HEK293 (cell line): ENCODE data around the gene MATR3.

Experiments
- CTCF ChIA-PET: fragments of 350-600 bp; formaldehyde crosslinking; extraction: SDS; loops from one replicate; lab custom pipeline; 2021; ENCODE audit warnings: antibody characterized with exemption; lab: Yijun Ruan, JAX
- POLR2A ChIA-PET: fragments of 300-600 bp; formaldehyde crosslinking; extraction: SDS; loops from one replicate; lab custom pipeline; 2020; ENCODE audit warnings: antibody characterized with exemption, inconsistent platforms; lab: Yijun Ruan, JAX
- H3K27ac ChIP-seq: fragments of 200-500 bp; sonication (Bioruptor generic); 2 replicates; pipeline ENCODE4 v1.5.1; 2014; ENCODE audit warnings: low read depth, low read length, control low read depth, inconsistent platforms; ENCODE audit errors: extremely low read depth
- H3K36me3 ChIP-seq, 2 experiments: fragments of 200-500 bp in 1 of 2; sonication (Bioruptor generic) in 1 of 2; 1 replicate in 1 of 2; 2 replicates in 1 of 2; pipeline ENCODE4 v1.5.1; 2014 to 2017; ENCODE audit warnings: inconsistent platforms in 2 of 2, low read length in 2 of 2; ENCODE audit not compliant: control insufficient read depth in 2 of 2, insufficient read depth in 1 of 2
- H3K4me1 ChIP-seq: fragments of 200-500 bp; sonication (Bioruptor generic); 2 replicates; pipeline ENCODE4 v1.5.1; 2014; ENCODE audit warnings: mild to moderate bottlenecking, low read length, inconsistent platforms; ENCODE audit not compliant: control insufficient read depth, insufficient read depth
- H3K4me3 ChIP-seq: 2 replicates; pipeline ENCODE4 v1.5.1; 2011; ENCODE audit warnings: low read depth, mild to moderate bottlenecking, control low read depth, low read length, moderate library complexity
- H3K9me3 ChIP-seq: fragments of 200-500 bp; sonication (Bioruptor generic); 2 replicates; pipeline ENCODE4 v1.5.1; 2014; ENCODE audit warnings: low read depth, low read length, inconsistent platforms; ENCODE audit not compliant: control insufficient read depth, insufficient read depth
- GLI2 ChIP-seq: fragments of 450-650 bp; formaldehyde crosslinking; IDR thresholded peaks from 2 replicates; pipeline ENCODE4; 2017; ENCODE audit warnings: missing biosample characterization, missing genetic modification characterization, low read depth, borderline replicate concordance
- GLI4 ChIP-seq: fragments of 450-650 bp; formaldehyde crosslinking; IDR thresholded peaks from 2 replicates; pipeline ENCODE4 v1.5.1; 2016; ENCODE audit warnings: missing biosample characterization, missing genetic modification characterization
- GLIS2 ChIP-seq: fragments of 450-650 bp; formaldehyde crosslinking; IDR thresholded peaks from 2 replicates; pipeline ENCODE4 v1.5.1; 2016; ENCODE audit warnings: missing biosample characterization, missing genetic modification characterization
- PRDM1 ChIP-seq: fragments of 450-650 bp; formaldehyde crosslinking; IDR thresholded peaks from 2 replicates; pipeline ENCODE4; 2016; ENCODE audit warnings: missing biosample characterization, missing genetic modification characterization
- RBAK ChIP-seq: fragments of 450-650 bp; formaldehyde crosslinking; IDR thresholded peaks from 2 replicates; pipeline ENCODE4 v1.5.1; 2016; ENCODE audit warnings: missing biosample characterization, missing genetic modification characterization
- TCF7L2 ChIP-seq: IDR thresholded peaks from 2 replicates; pipeline ENCODE4 v1.6.1; 2011; ENCODE audit warnings: low read depth, mild to moderate bottlenecking, inconsistent platforms, low read length, moderate library complexity, borderline replicate concordance
- TRIM28 ChIP-seq: IDR thresholded peaks from 2 replicates; pipeline ENCODE4 v1.6.1; 2011; ENCODE audit warnings: low read length, control low read depth, borderline replicate concordance
- YY2 ChIP-seq: fragments of 450-650 bp; formaldehyde crosslinking; IDR thresholded peaks from 2 replicates; pipeline ENCODE4 v1.5.1; 2016; ENCODE audit warnings: missing biosample characterization, missing genetic modification characterization
- ZBTB21 ChIP-seq: fragments of 450-650 bp; formaldehyde crosslinking; IDR thresholded peaks from 2 replicates; pipeline ENCODE4 v1.5.1; 2017; ENCODE audit warnings: missing biosample characterization, missing genetic modification characterization
- ZBTB8A ChIP-seq: fragments of 450-650 bp; formaldehyde crosslinking; IDR thresholded peaks from 2 replicates; pipeline ENCODE4 v1.5.1; 2016; ENCODE audit warnings: missing biosample characterization, missing genetic modification characterization
- ZFP69B ChIP-seq: fragments of 450-650 bp; formaldehyde crosslinking; IDR thresholded peaks from 2 replicates; pipeline ENCODE4 v1.5.1; 2016; ENCODE audit warnings: missing biosample characterization, missing genetic modification characterization
- ZNF10 ChIP-seq: fragments of 450-650 bp; formaldehyde crosslinking; IDR thresholded peaks from 2 replicates; pipeline ENCODE4 v1.5.1; 2017; ENCODE audit warnings: missing biosample characterization, missing genetic modification characterization
- ZNF112 ChIP-seq: fragments of 450-650 bp; formaldehyde crosslinking; IDR thresholded peaks from 2 replicates; pipeline ENCODE4 v1.5.0; 2017; ENCODE audit warnings: missing biosample characterization, missing genetic modification characterization
- ZNF221 ChIP-seq: fragments of 450-650 bp; formaldehyde crosslinking; IDR thresholded peaks from 2 replicates; pipeline ENCODE4 v1.5.1; 2017; ENCODE audit warnings: missing biosample characterization, missing genetic modification characterization, borderline replicate concordance
- ZNF341 ChIP-seq: fragments of 450-650 bp; formaldehyde crosslinking; IDR thresholded peaks from 2 replicates; pipeline ENCODE4; 2016; ENCODE audit warnings: low read depth, missing biosample characterization, missing genetic modification characterization
- ZNF423 ChIP-seq: fragments of 450-650 bp; formaldehyde crosslinking; IDR thresholded peaks from 2 replicates; pipeline ENCODE4 v1.5.1; 2016; ENCODE audit warnings: missing biosample characterization, missing genetic modification characterization
- ZNF514 ChIP-seq: fragments of 450-650 bp; formaldehyde crosslinking; IDR thresholded peaks from 2 replicates; pipeline ENCODE4 v1.5.1; 2016; ENCODE audit warnings: missing biosample characterization, missing genetic modification characterization
- ZNF530 ChIP-seq: fragments of 450-650 bp; formaldehyde crosslinking; IDR thresholded peaks from 2 replicates; pipeline ENCODE4 v1.5.1; 2016; ENCODE audit warnings: low read depth, missing biosample characterization, missing genetic modification characterization
- ZNF548 ChIP-seq: fragments of 450-650 bp; formaldehyde crosslinking; IDR thresholded peaks from 2 replicates; pipeline ENCODE4 v1.5.1; 2016; ENCODE audit warnings: missing biosample characterization, missing genetic modification characterization
- ZNF561 ChIP-seq: fragments of 450-650 bp; IDR thresholded peaks from 2 replicates; pipeline ENCODE4 v1.5.1; 2018; ENCODE audit warnings: missing biosample characterization, missing genetic modification characterization, borderline replicate concordance
- ZNF600 ChIP-seq: fragments of 450-650 bp; formaldehyde crosslinking; IDR thresholded peaks from 2 replicates; pipeline ENCODE4 v1.5.1; 2016; ENCODE audit warnings: missing biosample characterization, missing genetic modification characterization
- ZNF76 ChIP-seq: fragments of 450-650 bp; formaldehyde crosslinking; IDR thresholded peaks from 2 replicates; pipeline ENCODE4; 2016; ENCODE audit warnings: low read depth, missing biosample characterization, missing genetic modification characterization, borderline replicate concordance
- TF ChIP-seq, protein P1 (sequence below): fragments of 450-650 bp; formaldehyde crosslinking; IDR thresholded peaks from 2 replicates; pipeline ENCODE4 v1.5.1; 2016; ENCODE audit warnings: missing biosample characterization, missing genetic modification characterization
- TF ChIP-seq, protein P2 (sequence below): fragments of 450-650 bp; formaldehyde crosslinking; IDR thresholded peaks from 2 replicates; pipeline ENCODE4 v1.5.1; 2016; ENCODE audit warnings: missing biosample characterization, missing genetic modification characterization
- TF ChIP-seq, protein P3 (sequence below): fragments of 450-650 bp; IDR thresholded peaks from 2 replicates; pipeline ENCODE4 v1.5.1; 2018; ENCODE audit warnings: missing biosample characterization, mild to moderate bottlenecking, missing genetic modification characterization
- TF ChIP-seq, protein P4 (sequence below): fragments of 450-650 bp; formaldehyde crosslinking; IDR thresholded peaks from 2 replicates; pipeline ENCODE4 v1.5.1; 2016; ENCODE audit warnings: missing biosample characterization, missing genetic modification characterization

The MATR3 gene

GRCh38 chr5:139361835-139362429, 68.4 kb downstream of the MATR3 start:
- no peaks in the 10 kb centered on the region for H3K9me3 ChIP-seq
- no peak overlapping the region for H3K4me3 ChIP-seq
- TF ChIP-seq, protein P1, sequence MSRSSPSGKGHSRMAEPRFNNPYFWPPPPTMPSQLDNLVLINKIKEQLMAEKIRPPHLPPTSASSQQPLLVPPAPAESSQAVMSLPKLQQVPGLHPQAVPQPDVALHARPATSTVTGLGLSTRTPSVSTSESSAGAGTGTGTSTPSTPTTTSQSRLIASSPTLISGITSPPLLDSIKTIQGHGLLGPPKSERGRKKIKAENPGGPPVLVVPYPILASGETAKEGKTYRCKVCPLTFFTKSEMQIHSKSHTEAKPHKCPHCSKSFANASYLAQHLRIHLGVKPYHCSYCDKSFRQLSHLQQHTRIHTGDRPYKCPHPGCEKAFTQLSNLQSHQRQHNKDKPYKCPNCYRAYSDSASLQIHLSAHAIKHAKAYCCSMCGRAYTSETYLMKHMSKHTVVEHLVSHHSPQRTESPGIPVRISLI: peak; percentile 33; the same call in 1 of the 2 replicates
- TF ChIP-seq RBAK (tag by site-specific recombination): no peak
- TF ChIP-seq ZNF112: no peak
- TF ChIP-seq ZBTB8A (tag by site-specific recombination): no peak
- TF ChIP-seq ZNF341 (tag by site-specific recombination): no peak
- TF ChIP-seq GLI4 (tag by site-specific recombination): no peak
- TF ChIP-seq GLIS2 (tag by site-specific recombination): no peak
- no peak for TF ChIP-seq TCF7L2
- no peak for TF ChIP-seq ZNF548
- no peak for TF ChIP-seq ZNF600 (tag by site-specific recombination)
- no peak for TF ChIP-seq TRIM28
- TF ChIP-seq ZNF561 (tag by site-specific recombination): no peak
- TF ChIP-seq ZNF530 (tag by site-specific recombination): no peak
- peak; percentile 24; the same call in 1 of the 2 replicates for TF ChIP-seq PRDM1 (tag by site-specific recombination)
- TF ChIP-seq, protein P2, sequence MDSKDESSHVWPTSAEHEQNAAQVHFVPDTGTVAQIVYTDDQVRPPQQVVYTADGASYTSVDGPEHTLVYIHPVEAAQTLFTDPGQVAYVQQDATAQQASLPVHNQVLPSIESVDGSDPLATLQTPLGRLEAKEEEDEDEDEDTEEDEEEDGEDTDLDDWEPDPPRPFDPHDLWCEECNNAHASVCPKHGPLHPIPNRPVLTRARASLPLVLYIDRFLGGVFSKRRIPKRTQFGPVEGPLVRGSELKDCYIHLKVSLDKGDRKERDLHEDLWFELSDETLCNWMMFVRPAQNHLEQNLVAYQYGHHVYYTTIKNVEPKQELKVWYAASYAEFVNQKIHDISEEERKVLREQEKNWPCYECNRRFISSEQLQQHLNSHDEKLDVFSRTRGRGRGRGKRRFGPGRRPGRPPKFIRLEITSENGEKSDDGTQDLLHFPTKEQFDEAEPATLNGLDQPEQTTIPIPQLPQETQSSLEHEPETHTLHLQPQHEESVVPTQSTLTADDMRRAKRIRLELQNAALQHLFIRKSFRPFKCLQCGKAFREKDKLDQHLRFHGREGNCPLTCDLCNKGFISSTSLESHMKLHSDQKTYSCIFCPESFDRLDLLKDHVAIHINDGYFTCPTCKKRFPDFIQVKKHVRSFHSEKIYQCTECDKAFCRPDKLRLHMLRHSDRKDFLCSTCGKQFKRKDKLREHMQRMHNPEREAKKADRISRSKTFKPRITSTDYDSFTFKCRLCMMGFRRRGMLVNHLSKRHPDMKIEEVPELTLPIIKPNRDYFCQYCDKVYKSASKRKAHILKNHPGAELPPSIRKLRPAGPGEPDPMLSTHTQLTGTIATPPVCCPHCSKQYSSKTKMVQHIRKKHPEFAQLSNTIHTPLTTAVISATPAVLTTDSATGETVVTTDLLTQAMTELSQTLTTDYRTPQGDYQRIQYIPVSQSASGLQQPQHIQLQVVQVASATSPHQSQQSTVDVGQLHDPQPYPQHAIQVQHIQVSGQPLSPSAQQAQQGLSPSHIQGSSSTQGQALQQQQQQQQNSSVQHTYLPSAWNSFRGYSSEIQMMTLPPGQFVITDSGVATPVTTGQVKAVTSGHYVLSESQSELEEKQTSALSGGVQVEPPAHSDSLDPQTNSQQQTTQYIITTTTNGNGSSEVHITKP (tag by site-specific recombination): no peak
- TF ChIP-seq, protein P3, sequence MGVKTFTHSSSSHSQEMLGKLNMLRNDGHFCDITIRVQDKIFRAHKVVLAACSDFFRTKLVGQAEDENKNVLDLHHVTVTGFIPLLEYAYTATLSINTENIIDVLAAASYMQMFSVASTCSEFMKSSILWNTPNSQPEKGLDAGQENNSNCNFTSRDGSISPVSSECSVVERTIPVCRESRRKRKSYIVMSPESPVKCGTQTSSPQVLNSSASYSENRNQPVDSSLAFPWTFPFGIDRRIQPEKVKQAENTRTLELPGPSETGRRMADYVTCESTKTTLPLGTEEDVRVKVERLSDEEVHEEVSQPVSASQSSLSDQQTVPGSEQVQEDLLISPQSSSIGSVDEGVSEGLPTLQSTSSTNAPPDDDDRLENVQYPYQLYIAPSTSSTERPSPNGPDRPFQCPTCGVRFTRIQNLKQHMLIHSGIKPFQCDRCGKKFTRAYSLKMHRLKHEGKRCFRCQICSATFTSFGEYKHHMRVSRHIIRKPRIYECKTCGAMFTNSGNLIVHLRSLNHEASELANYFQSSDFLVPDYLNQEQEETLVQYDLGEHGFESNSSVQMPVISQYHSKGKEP (tag by site-specific recombination): no peak
- TF ChIP-seq, all 188 proteins: peak for 2
- POLR2A ChIA-PET: interaction anchor here (0.6 to 0.7 kb wide), 3 partner anchors 199 to 613 kb away, joined by 4 to 5 read pairs (median 5); partner anchors contain the start of gene UBE2D2
- H3K27ac ChIP-seq: no peak overlapping the region
- no peaks in the 10 kb centered on the region for H3K4me1 ChIP-seq
- CTCF ChIA-PET: interaction anchor here (0.7 kb wide), 1 partner anchor 610 kb away, joined by 5 read pairs; no protein-coding TSS in a partner anchor
- H3K36me3 ChIP-seq: peaks cover 47 to 71% of the 10 kb centered on the region in 2 experiments

DNA sequence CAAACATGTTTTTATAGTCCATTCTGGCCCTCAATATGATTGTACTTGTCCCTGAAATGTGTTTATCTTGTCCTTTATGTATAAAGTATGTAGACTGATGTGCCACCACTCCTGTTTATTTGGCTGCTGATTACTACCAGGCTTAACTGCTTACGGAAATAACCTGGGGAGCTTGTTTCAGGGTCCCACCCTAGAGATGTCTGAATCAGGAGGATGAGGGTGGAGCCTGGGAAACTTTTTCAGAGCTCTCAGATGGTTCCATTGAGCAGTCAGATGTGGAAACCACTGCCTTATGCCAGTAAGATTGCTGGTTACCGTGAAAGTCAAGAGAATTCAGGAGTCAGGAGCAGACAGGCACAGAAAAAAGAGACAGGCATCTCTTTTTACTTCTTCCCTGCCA, 70.4 kb downstream of the MATR3 start:
- H3K9me3 ChIP-seq: no peaks in the 10 kb centered on the region
- CTCF ChIA-PET: no interaction called here
- TF ChIP-seq ZNF76 (tag by site-specific recombination) (no peak), GLI2 (tag by site-specific recombination) (no peak), ZNF514 (tag by site-specific recombination) (no peak), YY2 (no peak), ZNF221 (tag by site-specific recombination) (no peak), ZNF10 (no peak), ZNF423 (no peak), ZFP69B (tag by site-specific recombination) (no peak), ZBTB21 (tag by site-specific recombination) (no peak)
- TF ChIP-seq, protein P4, sequence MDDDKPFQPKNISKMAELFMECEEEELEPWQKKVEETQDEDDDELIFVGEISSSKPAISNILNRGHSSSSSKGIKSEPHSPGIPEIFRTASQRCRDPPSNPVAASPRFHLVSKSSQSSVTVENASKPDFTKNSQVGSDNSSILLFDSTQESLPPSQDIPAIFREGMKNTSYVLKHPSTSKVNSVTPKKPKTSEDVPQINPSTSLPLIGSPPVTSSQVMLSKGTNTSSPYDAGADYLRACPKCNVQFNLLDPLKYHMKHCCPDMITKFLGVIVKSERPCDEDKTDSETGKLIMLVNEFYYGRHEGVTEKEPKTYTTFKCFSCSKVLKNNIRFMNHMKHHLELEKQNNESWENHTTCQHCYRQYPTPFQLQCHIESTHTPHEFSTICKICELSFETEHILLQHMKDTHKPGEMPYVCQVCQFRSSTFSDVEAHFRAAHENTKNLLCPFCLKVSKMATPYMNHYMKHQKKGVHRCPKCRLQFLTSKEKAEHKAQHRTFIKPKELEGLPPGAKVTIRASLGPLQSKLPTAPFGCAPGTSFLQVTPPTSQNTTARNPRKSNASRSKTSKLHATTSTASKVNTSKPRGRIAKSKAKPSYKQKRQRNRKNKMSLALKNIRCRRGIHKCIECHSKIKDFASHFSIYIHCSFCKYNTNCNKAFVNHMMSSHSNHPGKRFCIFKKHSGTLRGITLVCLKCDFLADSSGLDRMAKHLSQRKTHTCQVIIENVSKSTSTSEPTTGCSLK (tag by site-specific recombination): no peak
- no peak overlapping the region for H3K4me3 ChIP-seq
- no peaks in the 10 kb centered on the region for H3K4me1 ChIP-seq
- H3K27ac ChIP-seq: no peak overlapping the region
- peaks cover 50 to 71% of the 10 kb centered on the region in 2 experiments for H3K36me3 ChIP-seq
- POLR2A ChIA-PET: interaction anchor here (1.1 to 2.0 kb wide), 2 partner anchors 20 to 27 kb away, joined by 3 to 4 read pairs; no protein-coding TSS in a partner anchor
